GM23248 (cell line): Measurements from ENCODE around the gene OR4M1. TPM values are rescaled to one million over a fixed set of nuclear protein-coding genes. Genes with fewer than 3 reads are reported as not detected.
"Not testable (repeated sequence)": the region's sequence is repeated elsewhere in the genome, so short reads cannot be mapped to it uniquely, and the experiment has no call there.

ENCODE experiments used
- DNase-seq: peaks from one replicate; pipeline ENCODE4 v3.0.0-alpha.2; 2015
- H2AFZ ChIP-seq: fragments of 200-600 bp; sonication (generic); 2 replicates; pipeline ENCODE4 v1.6.1; 2016; ENCODE audit warnings: antibody characterized with exemption
- H3F3A ChIP-seq: fragments of 200-600 bp; sonication (generic); 2 replicates; pipeline ENCODE4 v1.6.1; 2016; ENCODE audit warnings: mild to moderate bottlenecking, antibody characterized with exemption, mixed run types; ENCODE audit not compliant: insufficient read depth
- H3K27ac ChIP-seq: fragments of 200-600 bp; sonication (generic); 2 replicates; pipeline ENCODE4 v1.5.1; 2016; ENCODE audit warnings: mild to moderate bottlenecking
- H3K27me3 ChIP-seq: fragments of 200-600 bp; sonication (generic); replicated peaks from 2 replicates; pipeline ENCODE4 v1.6.1; 2016; ENCODE audit warnings: mild to moderate bottlenecking; ENCODE audit not compliant: insufficient read depth
- H3K36me3 ChIP-seq: fragments of 200-600 bp; sonication (generic); 2 replicates; pipeline ENCODE4 v1.6.1; 2016; ENCODE audit warnings: low read depth, mild to moderate bottlenecking
- H3K4me1 ChIP-seq: fragments of 200-600 bp; sonication (generic); 2 replicates; pipeline ENCODE4 v1.6.1; 2016; ENCODE audit warnings: mild to moderate bottlenecking; ENCODE audit not compliant: insufficient read depth
- H3K4me2 ChIP-seq: fragments of 200-600 bp; sonication (generic); one replicate; pipeline ENCODE4 v1.6.1; 2016; ENCODE audit warnings: mild to moderate bottlenecking; ENCODE audit not compliant: unreplicated experiment
- H3K4me3 ChIP-seq: fragments of 200-600 bp; sonication (generic); 2 replicates; pipeline ENCODE4 v1.5.1; 2016; ENCODE audit warnings: mild to moderate bottlenecking
- H3K79me2 ChIP-seq: fragments of 200-600 bp; sonication (generic); 2 replicates; pipeline ENCODE4 v1.6.1; 2016; ENCODE audit warnings: mild to moderate bottlenecking; ENCODE audit not compliant: insufficient read depth
- H3K9ac ChIP-seq: fragments of 200-600 bp; sonication (generic); 2 replicates; pipeline ENCODE4 v1.6.1; 2016; ENCODE audit warnings: mild to moderate bottlenecking
- H3K9me2 ChIP-seq: fragments of 200-600 bp; sonication (generic); 2 replicates; pipeline ENCODE4 v1.6.1; 2016; ENCODE audit warnings: mixed run types, mild to moderate bottlenecking, moderate library complexity; ENCODE audit not compliant: insufficient read depth
- H3K9me3 ChIP-seq: fragments of 200-600 bp; sonication (generic); one replicate; pipeline ENCODE4 v1.6.1; 2017; ENCODE audit warnings: low read depth
- H4K20me1 ChIP-seq: fragments of 200-600 bp; sonication (generic); 2 replicates; pipeline ENCODE4 v1.6.0; 2016; ENCODE audit not compliant: insufficient read depth
- EZH2 ChIP-seq: fragments of 200-600 bp; sonication (generic); IDR thresholded peaks from 2 replicates; pipeline ENCODE4 v1.6.1; 2018; ENCODE audit warnings: antibody characterized with exemption, mild to moderate bottlenecking; ENCODE audit not compliant: insufficient read depth, poor library complexity, severe bottlenecking
- EZH2phosphoT487 ChIP-seq: fragments of 200-600 bp; sonication (generic); IDR thresholded peaks from 2 replicates; pipeline ENCODE4 v1.6.1; 2018; ENCODE audit warnings: antibody characterized with exemption, moderate library complexity, mild to moderate bottlenecking, low read depth; ENCODE audit not compliant: insufficient read depth
- WGBS, 2 experiments: methylation state at CpG; one replicate each; pipeline ENCODE4 v1.1.6; 2015 to 2017; ENCODE audit warnings: low lambda C conversion rate in 2 of 2, low coverage in 1 of 2; ENCODE audit errors: missing lambda C conversion rate in 2 of 2; 5-methylcytosine and 5-hydroxymethylcytosine counted together
- in situ Hi-C: fragments of 300-500 bp; cut with MboI; formaldehyde crosslinking; loops from 2 replicates; pipeline ENCODE4 v1.15.0; 2020
- polyA plus RNA-seq: library from polyadenylated mRNA; unstranded; fragments of >200 nt; fragmentation: Nextera tagmentation; extraction: Ambion mirVana; gene quantifications from 2 replicates; pipeline ENCODE4 v1.2.1, GENCODE V29; 2016
- total RNA-seq: library from RNA; depleted of rRNA; stranded (reverse); fragments of >200 nt; shearing (Covaris generic); gene quantifications from 2 replicates; pipeline ENCODE4 v1.2.3, GENCODE V29; 2014

Gene OR4M1
- total and polyA plus RNA-seq, 2 experiments from 2014 or later = not detected

DNA sequence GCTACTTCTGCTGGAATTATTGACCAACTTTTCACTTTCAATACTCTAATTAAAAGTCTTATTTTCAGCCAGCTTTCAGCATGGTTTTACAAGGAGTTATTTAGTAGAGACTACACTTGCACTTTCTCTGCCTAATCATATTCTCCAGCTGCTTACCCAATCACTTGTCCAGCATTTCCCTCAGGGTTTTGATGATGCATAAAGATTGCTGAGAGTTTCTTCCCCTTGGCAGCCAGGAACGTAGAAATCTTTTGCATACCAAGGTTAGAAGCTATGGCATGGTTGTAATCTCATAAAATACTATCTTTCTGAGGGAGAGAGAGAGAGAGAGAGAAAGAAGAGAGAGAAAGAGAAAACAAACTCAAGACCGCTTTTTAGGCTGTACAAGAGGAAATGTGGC, 19.1 kb upstream of the OR4M1 start:
- Histone ChIP-seq H3K27me3 (no peaks in the 10 kb centered on the region), H4K20me1 (no peaks in the 10 kb centered on the region), H3K36me3 (no peaks in the 10 kb centered on the region), H3K4me2 (no peak overlapping the region), H2AFZ (no peak overlapping the region), H3K27ac (no peak overlapping the region), H3F3A (no peaks in the 10 kb centered on the region), H3K4me1 (no peaks in the 10 kb centered on the region), H3K9ac (no peak overlapping the region), H3K9me2 (no peaks in the 10 kb centered on the region), H3K4me3 (no peak overlapping the region), H3K79me2 (no peaks in the 10 kb centered on the region), H3K9me3 (peaks cover 3% of the 10 kb centered on the region)
- 5 to 8% methylated on average over 2 of the region's 2 CpGs for WGBS, 2 experiments
- in situ Hi-C loops = no loop called here
- DNase-seq = no peak
- no peak for TF ChIP-seq EZH2phosphoT487
- TF ChIP-seq EZH2 = no peak

GRCh38 chr14:19771491-19771890, 1.8 kb upstream of the OR4M1 start:
- H3K4me1 ChIP-seq, H2AFZ ChIP-seq, H3K79me2 ChIP-seq, in situ Hi-C loops, H3K9me3 ChIP-seq, H3K9ac ChIP-seq, H3K9me2 ChIP-seq, H3F3A ChIP-seq, H3K4me3 ChIP-seq, H3K27me3 ChIP-seq, H3K4me2 ChIP-seq, H3K36me3 ChIP-seq, DNase-seq, H4K20me1 ChIP-seq, H3K27ac ChIP-seq: not testable (repeated sequence)
- WGBS, 2 experiments = 4 to 5% methylated on average over 3 of the region's 3 CpGs

- in situ Hi-C loops = no loop called here
These were observed 1.3 kb upstream of the OR4M1 start for GRCh38 chr14:19771895-19772430.

GRCh38 chr14:19772454-19772853, 850 bp upstream of the OR4M1 start:
- H3K4me3 ChIP-seq, H3K9me2 ChIP-seq, H3K36me3 ChIP-seq, H3K27me3 ChIP-seq, H3K27ac ChIP-seq, H3K9me3 ChIP-seq, H3K9ac ChIP-seq, H2AFZ ChIP-seq, in situ Hi-C loops, H3K79me2 ChIP-seq, DNase-seq, H4K20me1 ChIP-seq, H3F3A ChIP-seq, H3K4me2 ChIP-seq, H3K4me1 ChIP-seq: not testable (repeated sequence)
- 11 to 15% methylated on average over 2 of the region's 2 CpGs for WGBS, 2 experiments

More at GRCh38 chr14:19771895-19772430, 1.3 kb upstream of the OR4M1 start:
- H3K27ac ChIP-seq = no peak overlapping the region
- no peaks in the 10 kb centered on the region for H3K4me1 ChIP-seq
- no peak overlapping the region for H2AFZ ChIP-seq
- no peak overlapping the region for H3K4me2 ChIP-seq
- H3K79me2 ChIP-seq = no peaks in the 10 kb centered on the region
- WGBS, 2 experiments = 53 to 56% methylated on average over 1 of the region's 1 CpG
- peaks cover 6% of the 10 kb centered on the region for H3K9me3 ChIP-seq
- no peaks in the 10 kb centered on the region for H4K20me1 ChIP-seq
- no peaks in the 10 kb centered on the region for H3K27me3 ChIP-seq
- TF ChIP-seq EZH2 (no peak), EZH2phosphoT487 (no peak)
- H3K9ac ChIP-seq = no peak overlapping the region
- no peaks in the 10 kb centered on the region for H3F3A ChIP-seq
- no peaks in the 10 kb centered on the region for H3K36me3 ChIP-seq
- no peaks in the 10 kb centered on the region for H3K9me2 ChIP-seq
- no peak overlapping the region for H3K4me3 ChIP-seq
- no peak for DNase-seq

GRCh38 chr14:19775587-19775986, 2.3 kb downstream of the OR4M1 start:
- Histone ChIP-seq H3K4me2 (no peak overlapping the region), H3K4me3 (no peak overlapping the region), H3K9me2 (no peaks in the 10 kb centered on the region), H4K20me1 (no peaks in the 10 kb centered on the region), H3K4me1 (no peaks in the 10 kb centered on the region), H3K27ac (no peak overlapping the region), H3K36me3 (no peaks in the 10 kb centered on the region), H3K79me2 (no peaks in the 10 kb centered on the region), H3K27me3 (no peaks in the 10 kb centered on the region), H3F3A (no peaks in the 10 kb centered on the region), H2AFZ (no peak overlapping the region), H3K9me3 (no peaks in the 10 kb centered on the region), H3K9ac (no peak overlapping the region)
- in situ Hi-C loops = no loop called here
- no peak for TF ChIP-seq EZH2phosphoT487
- TF ChIP-seq EZH2 = no peak
- WGBS, 2 experiments = 15 to 17% methylated on average over 1 of the region's 1 CpG
- DNase-seq = no peak

- H3F3A ChIP-seq, H3K36me3 ChIP-seq, H3K9ac ChIP-seq, H3K9me3 ChIP-seq, H3K4me1 ChIP-seq, in situ Hi-C loops, H3K27me3 ChIP-seq, H3K4me3 ChIP-seq, H2AFZ ChIP-seq, H3K27ac ChIP-seq, H3K9me2 ChIP-seq, DNase-seq, H4K20me1 ChIP-seq, H3K79me2 ChIP-seq, H3K4me2 ChIP-seq: not testable (repeated sequence)
- 50 to 55% methylated on average over 16 of the region's 16 CpGs for WGBS, 2 experiments
These were observed 12.5 kb downstream of the OR4M1 start for GRCh38 chr14:19785848-19786247.

DNA sequence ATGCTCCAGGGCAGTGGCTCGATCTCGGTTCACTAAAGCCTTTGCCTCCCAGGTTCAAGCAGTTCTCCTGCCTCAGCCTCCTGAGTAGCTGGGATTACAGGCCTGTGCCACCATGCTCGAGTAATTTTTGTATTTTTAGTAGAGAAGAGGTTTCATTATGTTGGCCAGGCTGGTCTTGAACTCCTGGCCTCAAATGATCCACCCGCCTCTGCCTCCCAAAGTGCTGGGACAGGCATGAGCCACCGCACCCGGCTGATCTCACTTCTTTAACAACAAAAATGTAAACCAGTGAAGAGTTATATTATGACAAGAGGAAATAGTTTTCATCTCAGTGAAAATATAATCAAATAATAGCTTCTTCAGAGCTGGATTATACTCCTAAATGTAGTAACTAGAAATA, 14.0 kb downstream of the OR4M1 start:
- H3K9me2 ChIP-seq, H3K4me1 ChIP-seq, in situ Hi-C loops, H3F3A ChIP-seq, H3K4me3 ChIP-seq, DNase-seq, H3K36me3 ChIP-seq, H3K9ac ChIP-seq, H3K9me3 ChIP-seq, H3K27ac ChIP-seq, H2AFZ ChIP-seq, H3K27me3 ChIP-seq, H4K20me1 ChIP-seq, H3K4me2 ChIP-seq, H3K79me2 ChIP-seq: not testable (repeated sequence)
- WGBS, 2 experiments = 18 to 28% methylated on average over 6 of the region's 6 CpGs
